K562 (cell line): ENCODE data around the gene COPB2. TPM values are rescaled to one million over a fixed set of nuclear protein-coding genes. Genes with fewer than 3 reads are reported as not detected.

ENCODE experiments used
- ARHGAP35 ChIP-seq: fragments of 450-650 bp; IDR thresholded peaks from 2 replicates; pipeline ENCODE4 v1.6.1; 2018; ENCODE audit not compliant: partially characterized antibody
- DIDO1 ChIP-seq: fragments of 450-650 bp; IDR thresholded peaks from 2 replicates; pipeline ENCODE4 v1.6.1; 2016; ENCODE audit warnings: low read depth, missing biosample characterization, missing genetic modification characterization
- EHMT2 ChIP-seq: fragments of 450-650 bp; IDR thresholded peaks from 2 replicates; pipeline ENCODE4 v1.6.1; 2018; ENCODE audit warnings: antibody characterized with exemption
- HES1 ChIP-seq: fragments of 450-650 bp; IDR thresholded peaks from 2 replicates; pipeline ENCODE4 v1.6.1; 2016; ENCODE audit warnings: low read depth, mild to moderate bottlenecking, moderate library complexity
- HOMEZ ChIP-seq: fragments of 250-450 bp; sonication (Bioruptor Pico); IDR thresholded peaks from 2 replicates; pipeline ENCODE4 v1.4.0; 2020; ENCODE audit warnings: mild to moderate bottlenecking, moderate library complexity
- MEF2A ChIP-seq: IDR thresholded peaks from 2 replicates; pipeline ENCODE4 v1.6.1; 2011; ENCODE audit warnings: low read depth, mild to moderate bottlenecking, low read length, moderate library complexity; ENCODE audit not compliant: control insufficient read depth
- POLR2G ChIP-seq: fragments of 200-400 bp; formaldehyde crosslinking; IDR thresholded peaks from 2 replicates; pipeline ENCODE4 v1.6.1; 2017; ENCODE audit warnings: low read depth, mild to moderate bottlenecking, antibody characterized with exemption, low read length, moderate library complexity
- SMAD4 ChIP-seq: fragments of 250-450 bp; sonication (Bioruptor Pico); conservative IDR thresholded peaks from 2 replicates; pipeline ENCODE4 v1.8.0; 2021; ENCODE audit warnings: inconsistent platforms, mild to moderate bottlenecking, moderate library complexity
- SP2 ChIP-seq: IDR thresholded peaks from 2 replicates; pipeline ENCODE4 v1.6.1; 2011; ENCODE audit warnings: mild to moderate bottlenecking, low read depth, low read length, moderate library complexity; ENCODE audit not compliant: poor library complexity, severe bottlenecking; ENCODE audit errors: extremely low read depth
- TAF7 ChIP-seq: fragments of 450-650 bp; IDR thresholded peaks from 2 replicates; pipeline ENCODE4 v1.6.1; 2016; ENCODE audit warnings: missing genetic modification characterization, missing compliant biosample characterization
- UBTF ChIP-seq, 2 experiments: IDR thresholded peaks; 2 replicates each; pipeline ENCODE4 v1.6.1; 2012; ENCODE audit warnings: improper control_type of control experiment in 2 of 2, low read depth in 2 of 2, low read length in 2 of 2, borderline replicate concordance in 1 of 2
- ZNF134 ChIP-seq: fragments of 250-450 bp; sonication (Bioruptor Pico); conservative IDR thresholded peaks from 2 replicates; pipeline ENCODE4 v1.4.0; 2020
- ZNF140 ChIP-seq: fragments of 250-450 bp; sonication (Bioruptor Pico); IDR thresholded peaks from 2 replicates; pipeline ENCODE4 v1.8.0; 2021; ENCODE audit warnings: moderate library complexity, mild to moderate bottlenecking, inconsistent platforms
- polyA plus RNA-seq, 8 experiments: library from polyadenylated mRNA; depleted of rRNA in 4 of 8; stranded (reverse) in 5 of 8; unstranded in 3 of 8; fragments of >200 nt; fragmentation: Nextera tagmentation in 2 of 8; fragmentation: Illumina TruSeq in 1 of 8; extraction: Ambion mirVana in 2 of 8; extraction: Trizol in 1 of 8; gene quantifications; 2 replicates each; pipeline versions ENCODE4 v1.2.1 to v1.2.3, GENCODE V29; 2011 to 2014; ENCODE audit warnings: inconsistent platforms in 1 of 8, missing spikeins in 1 of 8
- total RNA-seq, 7 experiments: library from RNA; depleted of rRNA in 6 of 7; stranded (reverse); fragments of >200 nt in 6 of 7; fragmentation: Illumina TruSeq in 2 of 7; extraction: Trizol in 2 of 7; gene quantifications; 2 replicates each; pipeline versions ENCODE4 v1.2.1 to v1.2.3, GENCODE V29; 2011 to 2021; ENCODE audit warnings: low replicate concordance in 1 of 7
- TF ChIP-seq, protein P1 (sequence below): sonication (generic); formaldehyde crosslinking; IDR thresholded peaks from 2 replicates; pipeline ENCODE4 v1.8.0; 2022; ENCODE audit warnings: missing genetic modification reagents, mild to moderate bottlenecking, borderline replicate concordance
- TF ChIP-seq, protein P2 (sequence below): sonication (generic); formaldehyde crosslinking; IDR thresholded peaks from 2 replicates; pipeline ENCODE4 v1.8.1; 2023; ENCODE audit warnings: mild to moderate bottlenecking, missing genetic modification reagents
- TF ChIP-seq, protein P3 (sequence below): fragments of 150-350 bp; IDR thresholded peaks from 2 replicates; pipeline ENCODE4 v1.6.1; 2014; ENCODE audit warnings: low read depth, mild to moderate bottlenecking, low read length, borderline replicate concordance

COPB2 gene
- total and polyA plus RNA-seq, 9 of the 15 experiments (the other 6 are each of a cell fraction or from before 2014, with no cell fraction given): 64.3 to 189 (median 130) TPM

GRCh38 chr3:139388821-139389551 lies 461 bp downstream of the COPB2 start (continued):
- TF ChIP-seq POLR2G (no peak), ZNF134 (CRISPR knock-in tag) (no peak), HES1 (no peak), ZNF140 (CRISPR knock-in tag) (no peak), TAF7 (peak; percentile 86), DIDO1 (tag) (peak; percentile 72), ARHGAP35 (no peak), SP2 (no peak), MEF2A (no peak), UBTF (IDR thresholded peaks at IDR 0.05; ENCODE audit: borderline replicate concordance in 1 of 2, low read depth in 2 of 2, low read length in 2 of 2) (0 out of 4 replicates have a peak, but pooled peaks of 1 of the 2 experiments have one; percentile 5), SMAD4 (CRISPR knock-in tag) (no peak), HOMEZ (CRISPR knock-in tag) (no peak), EHMT2 (no peak)
- TF ChIP-seq, protein P1, sequence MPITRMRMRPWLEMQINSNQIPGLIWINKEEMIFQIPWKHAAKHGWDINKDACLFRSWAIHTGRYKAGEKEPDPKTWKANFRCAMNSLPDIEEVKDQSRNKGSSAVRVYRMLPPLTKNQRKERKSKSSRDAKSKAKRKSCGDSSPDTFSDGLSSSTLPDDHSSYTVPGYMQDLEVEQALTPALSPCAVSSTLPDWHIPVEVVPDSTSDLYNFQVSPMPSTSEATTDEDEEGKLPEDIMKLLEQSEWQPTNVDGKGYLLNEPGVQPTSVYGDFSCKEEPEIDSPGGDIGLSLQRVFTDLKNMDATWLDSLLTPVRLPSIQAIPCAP (CRISPR knock-in tag): no peak
- TF ChIP-seq, protein P2, sequence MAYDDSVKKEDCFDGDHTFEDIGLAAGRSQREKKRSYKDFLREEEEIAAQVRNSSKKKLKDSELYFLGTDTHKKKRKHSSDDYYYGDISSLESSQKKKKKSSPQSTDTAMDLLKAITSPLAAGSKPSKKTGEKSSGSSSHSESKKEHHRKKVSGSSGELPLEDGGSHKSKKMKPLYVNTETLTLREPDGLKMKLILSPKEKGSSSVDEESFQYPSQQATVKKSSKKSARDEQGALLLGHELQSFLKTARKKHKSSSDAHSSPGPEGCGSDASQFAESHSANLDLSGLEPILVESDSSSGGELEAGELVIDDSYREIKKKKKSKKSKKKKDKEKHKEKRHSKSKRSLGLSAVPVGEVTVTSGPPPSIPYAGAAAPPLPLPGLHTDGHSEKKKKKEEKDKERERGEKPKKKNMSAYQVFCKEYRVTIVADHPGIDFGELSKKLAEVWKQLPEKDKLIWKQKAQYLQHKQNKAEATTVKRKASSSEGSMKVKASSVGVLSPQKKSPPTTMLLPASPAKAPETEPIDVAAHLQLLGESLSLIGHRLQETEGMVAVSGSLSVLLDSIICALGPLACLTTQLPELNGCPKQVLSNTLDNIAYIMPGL (CRISPR knock-in tag): no peak
- TF ChIP-seq, protein P3, sequence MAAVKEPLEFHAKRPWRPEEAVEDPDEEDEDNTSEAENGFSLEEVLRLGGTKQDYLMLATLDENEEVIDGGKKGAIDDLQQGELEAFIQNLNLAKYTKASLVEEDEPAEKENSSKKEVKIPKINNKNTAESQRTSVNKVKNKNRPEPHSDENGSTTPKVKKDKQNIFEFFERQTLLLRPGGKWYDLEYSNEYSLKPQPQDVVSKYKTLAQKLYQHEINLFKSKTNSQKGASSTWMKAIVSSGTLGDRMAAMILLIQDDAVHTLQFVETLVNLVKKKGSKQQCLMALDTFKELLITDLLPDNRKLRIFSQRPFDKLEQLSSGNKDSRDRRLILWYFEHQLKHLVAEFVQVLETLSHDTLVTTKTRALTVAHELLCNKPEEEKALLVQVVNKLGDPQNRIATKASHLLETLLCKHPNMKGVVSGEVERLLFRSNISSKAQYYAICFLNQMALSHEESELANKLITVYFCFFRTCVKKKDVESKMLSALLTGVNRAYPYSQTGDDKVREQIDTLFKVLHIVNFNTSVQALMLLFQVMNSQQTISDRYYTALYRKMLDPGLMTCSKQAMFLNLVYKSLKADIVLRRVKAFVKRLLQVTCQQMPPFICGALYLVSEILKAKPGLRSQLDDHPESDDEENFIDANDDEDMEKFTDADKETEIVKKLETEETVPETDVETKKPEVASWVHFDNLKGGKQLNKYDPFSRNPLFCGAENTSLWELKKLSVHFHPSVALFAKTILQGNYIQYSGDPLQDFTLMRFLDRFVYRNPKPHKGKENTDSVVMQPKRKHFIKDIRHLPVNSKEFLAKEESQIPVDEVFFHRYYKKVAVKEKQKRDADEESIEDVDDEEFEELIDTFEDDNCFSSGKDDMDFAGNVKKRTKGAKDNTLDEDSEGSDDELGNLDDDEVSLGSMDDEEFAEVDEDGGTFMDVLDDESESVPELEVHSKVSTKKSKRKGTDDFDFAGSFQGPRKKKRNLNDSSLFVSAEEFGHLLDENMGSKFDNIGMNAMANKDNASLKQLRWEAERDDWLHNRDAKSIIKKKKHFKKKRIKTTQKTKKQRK: no peak
